NT2/D1 (cell line): ENCODE data around the gene LONP2.

Experiments used
- SUZ12 ChIP-seq: IDR thresholded peaks from 2 replicates; pipeline ENCODE4 v1.6.1; 2011; ENCODE audit not compliant: insufficient read length, insufficient read depth; ENCODE audit errors: extremely low read depth
- YY1 ChIP-seq: IDR thresholded peaks from 2 replicates; pipeline ENCODE4 v1.6.1; 2011; ENCODE audit not compliant: insufficient read length, insufficient read depth

GRCh38 chr16:48335961-48336360, 91.9 kb downstream of the LONP2 start:
- no peak for TF ChIP-seq YY1
- no peak for TF ChIP-seq SUZ12
